HepG2 (cell line): Measurements from ENCODE around the gene ALCAM. TPM values are rescaled to one million over a fixed set of nuclear protein-coding genes. Genes with fewer than 3 reads are reported as not detected.
A peak's percentile ranks its signal among the peaks of the same experiment; 100 is the strongest.

ENCODE experiments used
- ARHGAP35 ChIP-seq: sonication (generic); formaldehyde crosslinking; IDR thresholded peaks from 2 replicates; pipeline ENCODE4 v1.9.0; 2022; ENCODE audit warnings: mild to moderate bottlenecking, inconsistent platforms, moderate library complexity, missing genetic modification reagents, borderline replicate concordance
- ELF3 ChIP-seq: IDR thresholded peaks from 2 replicates; pipeline ENCODE4 v1.6.1; 2016; ENCODE audit warnings: missing genetic modification reagents, missing compliant biosample characterization
- GMEB1 ChIP-seq: sonication (generic); formaldehyde crosslinking; IDR thresholded peaks from 2 replicates; pipeline ENCODE4 v1.5.1; 2020; ENCODE audit warnings: missing genetic modification reagents, mild to moderate bottlenecking, borderline replicate concordance
- HNF4G ChIP-seq, 2 experiments: sonication (generic) in 1 of 2; formaldehyde crosslinking in 1 of 2; IDR thresholded peaks; 2 replicates each; pipeline versions ENCODE4 v1.4.0 to v1.6.1; 2011 to 2020; ENCODE audit warnings: borderline replicate concordance in 2 of 2, low read depth in 2 of 2, mild to moderate bottlenecking in 2 of 2, low read length in 1 of 2, missing genetic modification reagents in 1 of 2, moderate library complexity in 1 of 2
- KDM1A ChIP-seq: IDR thresholded peaks from 2 replicates; pipeline ENCODE4 v1.6.1; 2016; ENCODE audit warnings: missing compliant biosample characterization
- MAFG ChIP-seq: sonication (generic); formaldehyde crosslinking; IDR thresholded peaks from 2 replicates; pipeline ENCODE4 v1.5.1; 2020; ENCODE audit warnings: mild to moderate bottlenecking, missing genetic modification reagents
- PAWR ChIP-seq: sonication (generic); formaldehyde crosslinking; IDR thresholded peaks from 2 replicates; pipeline ENCODE4 v1.4.0; 2020; ENCODE audit warnings: missing genetic modification reagents, mild to moderate bottlenecking, borderline replicate concordance
- PHF21A ChIP-seq: sonication (generic); formaldehyde crosslinking; IDR thresholded peaks from 2 replicates; pipeline ENCODE4 v1.5.0; 2020; ENCODE audit warnings: mild to moderate bottlenecking, missing genetic modification reagents
- RBM39 ChIP-seq: fragments of 200-400 bp; formaldehyde crosslinking; IDR thresholded peaks from one replicate; pipeline ENCODE4 v1.6.1; 2018; ENCODE audit warnings: antibody characterized with exemption, mild to moderate bottlenecking, low read depth, low read length; ENCODE audit not compliant: poor library complexity, severe bottlenecking
- RFXANK ChIP-seq: IDR thresholded peaks from 2 replicates; pipeline ENCODE4 v1.6.1; 2016
- SIX1 ChIP-seq: sonication (generic); formaldehyde crosslinking; IDR thresholded peaks from 2 replicates; pipeline ENCODE4 v1.4.0; 2020; ENCODE audit warnings: missing genetic modification reagents, borderline replicate concordance
- SNAI1 ChIP-seq: sonication (generic); formaldehyde crosslinking; IDR thresholded peaks from 2 replicates; pipeline ENCODE4 v1.5.0; 2020; ENCODE audit warnings: mild to moderate bottlenecking, missing genetic modification reagents, borderline replicate concordance
- ZBTB33 ChIP-seq: sonication (generic); formaldehyde crosslinking; IDR thresholded peaks from 2 replicates; pipeline ENCODE4 v1.4.0; 2020; ENCODE audit warnings: missing genetic modification reagents
- ZBTB49 ChIP-seq: sonication (generic); formaldehyde crosslinking; IDR thresholded peaks from 2 replicates; pipeline ENCODE4 v1.4.0; 2020; ENCODE audit warnings: missing genetic modification reagents, borderline replicate concordance
- ZKSCAN8 ChIP-seq: IDR thresholded peaks from 2 replicates; pipeline ENCODE4 v1.6.1; 2016; ENCODE audit warnings: borderline replicate concordance, missing genetic modification reagents, missing compliant biosample characterization
- ZNF572 ChIP-seq: sonication (generic); formaldehyde crosslinking; IDR thresholded peaks from 2 replicates; pipeline ENCODE4 v1.5.1; 2020; ENCODE audit warnings: mild to moderate bottlenecking, missing genetic modification reagents
- polyA plus RNA-seq, 8 experiments: library from polyadenylated mRNA; depleted of rRNA in 3 of 8; stranded (reverse) in 7 of 8; unstranded in 1 of 8; fragments of >200 nt; fragmentation: Illumina TruSeq in 4 of 8; extraction: Trizol in 4 of 8; gene quantifications; 2 replicates each; pipeline versions ENCODE4 v1.2.1 to v1.2.3, GENCODE V29; 2011 to 2016; ENCODE audit warnings: low read depth in 4 of 8, missing spikeins in 1 of 8, mixed read lengths in 1 of 8; ENCODE audit not compliant: insufficient read depth in 1 of 8
- total RNA-seq, 5 experiments: library from RNA; depleted of rRNA; stranded (reverse); fragments of >200 nt; fragmentation: Illumina TruSeq; extraction: Trizol; gene quantifications; 2 replicates each; pipeline ENCODE4 v1.2.3, GENCODE V29; 2016; ENCODE audit warnings: low read depth in 1 of 5
- TF ChIP-seq, protein P1 (sequence below): sonication (generic); formaldehyde crosslinking; IDR thresholded peaks from 2 replicates; pipeline ENCODE4 v1.4.0; 2020; ENCODE audit warnings: mild to moderate bottlenecking, missing genetic modification reagents

The ALCAM gene
- total and polyA plus RNA-seq, 2 of the 13 experiments (the other 11 are each of a cell fraction or from before 2014, with no cell fraction given) = 26.0 to 33.1 TPM

DNA sequence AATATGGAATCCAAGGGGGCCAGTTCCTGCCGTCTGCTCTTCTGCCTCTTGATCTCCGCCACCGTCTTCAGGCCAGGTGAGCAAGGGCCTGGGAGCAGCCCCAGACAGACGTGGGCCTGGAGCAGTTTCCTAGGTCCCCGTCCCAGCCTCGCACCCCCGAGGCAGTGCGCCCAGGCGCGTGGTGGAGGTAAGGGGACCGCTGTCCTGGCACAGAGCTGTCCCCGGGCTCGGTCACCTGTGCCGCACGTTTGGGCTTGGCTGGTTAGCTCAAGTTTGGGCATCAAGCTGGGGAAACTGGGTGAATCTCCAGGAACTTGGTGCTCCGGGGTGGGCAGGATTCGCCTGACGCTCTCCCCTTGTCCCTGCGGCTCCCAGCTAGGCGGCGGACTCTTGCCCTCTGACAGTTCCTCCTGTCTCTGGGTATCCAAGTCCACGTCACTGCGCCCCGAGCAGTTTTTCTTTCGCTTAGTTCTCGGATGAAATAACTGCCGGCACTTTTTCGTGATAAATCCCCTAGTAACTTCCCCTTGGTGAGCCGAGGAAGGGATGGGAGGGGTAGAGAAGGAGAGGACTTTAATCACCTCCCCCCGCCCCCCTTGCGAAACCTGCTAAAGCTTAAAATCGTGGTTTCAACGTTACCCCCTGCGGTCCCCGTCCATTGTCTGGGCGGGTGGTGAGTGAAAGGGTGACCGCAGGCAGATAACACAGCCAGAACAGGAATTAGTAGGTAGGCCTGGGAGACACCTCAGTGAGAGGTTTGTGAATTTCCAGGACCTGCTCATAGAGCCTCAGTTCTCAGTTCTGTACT is 901 bp downstream of the ALCAM start (continued):
- TF ChIP-seq ZBTB49 (CRISPR knock-in tag) (no peak), ELF3 (no peak), KDM1A (CRISPR knock-in tag) (no peak), ZNF572 (CRISPR knock-in tag) (no peak), ZBTB33 (no peak), PAWR (CRISPR knock-in tag) (no peak), SNAI1 (CRISPR knock-in tag) (no peak), RFXANK (CRISPR knock-in tag) (no peak), RBM39 (no peak), SIX1 (CRISPR knock-in tag) (no peak), ZKSCAN8 (CRISPR knock-in tag) (no peak), ARHGAP35 (CRISPR knock-in tag) (0 out of 2 replicates have a peak, but pooled peaks have one; percentile 22), MAFG (no peak), GMEB1 (no peak), PHF21A (CRISPR knock-in tag) (no peak), HNF4G (IDR thresholded peaks at IDR 0.05; ENCODE audit: borderline replicate concordance, low read depth, low read length) (no peak), HNF4G (CRISPR knock-in tag; IDR thresholded peaks at IDR 0.05; ENCODE audit: borderline replicate concordance, low read depth) (0 out of 2 replicates have a peak, but pooled peaks have one; percentile 30)
- TF ChIP-seq, protein P1, sequence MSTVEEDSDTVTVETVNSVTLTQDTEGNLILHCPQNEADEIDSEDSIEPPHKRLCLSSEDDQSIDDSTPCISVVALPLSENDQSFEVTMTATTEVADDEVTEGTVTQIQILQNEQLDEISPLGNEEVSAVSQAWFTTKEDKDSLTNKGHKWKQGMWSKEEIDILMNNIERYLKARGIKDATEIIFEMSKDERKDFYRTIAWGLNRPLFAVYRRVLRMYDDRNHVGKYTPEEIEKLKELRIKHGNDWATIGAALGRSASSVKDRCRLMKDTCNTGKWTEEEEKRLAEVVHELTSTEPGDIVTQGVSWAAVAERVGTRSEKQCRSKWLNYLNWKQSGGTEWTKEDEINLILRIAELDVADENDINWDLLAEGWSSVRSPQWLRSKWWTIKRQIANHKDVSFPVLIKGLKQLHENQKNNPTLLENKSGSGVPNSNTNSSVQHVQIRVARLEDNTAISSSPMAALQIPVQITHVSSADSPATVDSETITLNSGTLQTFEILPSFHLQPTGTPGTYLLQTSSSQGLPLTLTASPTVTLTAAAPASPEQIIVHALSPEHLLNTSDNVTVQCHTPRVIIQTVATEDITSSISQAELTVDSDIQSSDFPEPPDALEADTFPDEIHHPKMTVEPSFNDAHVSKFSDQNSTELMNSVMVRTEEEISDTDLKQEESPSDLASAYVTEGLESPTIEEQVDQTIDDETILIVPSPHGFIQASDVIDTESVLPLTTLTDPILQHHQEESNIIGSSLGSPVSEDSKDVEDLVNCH (CRISPR knock-in tag) = no peak
